Renal cortical epithelial cell (primary cell): ENCODE data around the gene RBM17. TPM values are rescaled to one million over a fixed set of nuclear protein-coding genes. Genes with fewer than 3 reads are reported as not detected.
"Not testable (repeated sequence)": the region's sequence is repeated elsewhere in the genome, so short reads cannot be mapped to it uniquely, and the experiment has no call there.

ENCODE experiments used
- DNase-seq: peaks from one replicate; pipeline ENCODE4 v3.0.0-alpha.2; 2011; ENCODE audit warnings: low read depth
- total RNA-seq: library from RNA; depleted of rRNA; stranded (reverse); fragments of >200 nt; gene quantifications from 2 replicates; pipeline ENCODE4 v1.2.3, GENCODE V29; 2014

Gene RBM17
- total RNA-seq, 1 donor from 2014 or later = 60.3 TPM

GRCh38 chr10:6110136-6110535, 21.3 kb downstream of the RBM17 start:
- no peak for DNase-seq

DNA sequence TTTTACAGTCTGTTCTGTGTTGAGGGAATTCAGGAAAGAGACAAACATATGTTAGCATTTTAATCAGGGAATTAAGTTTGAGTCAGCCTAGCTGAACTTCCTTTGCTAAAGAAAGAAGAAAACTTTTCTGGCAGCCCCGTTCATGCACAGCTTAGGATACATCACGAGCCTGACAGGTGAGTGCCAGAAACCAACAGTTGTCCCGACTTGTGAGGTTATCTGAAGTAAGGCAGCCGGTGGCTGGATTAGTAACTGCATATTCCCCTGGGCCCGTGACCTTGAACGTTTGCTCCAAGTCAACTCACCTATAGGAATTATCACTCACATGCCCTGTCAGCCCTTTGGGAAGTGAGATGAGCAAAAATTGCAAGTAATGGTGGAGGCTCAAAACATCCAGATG, 24.1 kb downstream of the RBM17 start:
- no peak for DNase-seq

DNA sequence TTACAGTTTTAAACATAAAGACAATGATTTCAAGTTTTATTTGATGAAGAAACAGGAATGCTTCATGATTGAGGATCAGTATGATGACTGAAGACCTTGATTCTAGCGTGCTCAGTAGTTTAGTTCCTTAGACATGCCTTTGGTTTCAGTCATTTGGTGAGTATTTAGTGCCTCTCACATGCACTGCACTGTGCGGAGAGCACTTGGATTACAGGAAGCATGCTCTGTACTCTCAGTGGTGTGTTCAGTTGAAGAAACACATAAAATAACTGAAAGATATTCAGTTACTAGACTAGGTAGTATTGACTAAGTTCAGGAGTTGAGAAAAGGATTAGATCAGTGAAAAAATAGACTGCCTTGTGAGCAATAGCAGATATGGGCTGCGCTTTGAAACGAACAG, 25.5 kb downstream of the RBM17 start:
- DNase-seq = no peak

DNA sequence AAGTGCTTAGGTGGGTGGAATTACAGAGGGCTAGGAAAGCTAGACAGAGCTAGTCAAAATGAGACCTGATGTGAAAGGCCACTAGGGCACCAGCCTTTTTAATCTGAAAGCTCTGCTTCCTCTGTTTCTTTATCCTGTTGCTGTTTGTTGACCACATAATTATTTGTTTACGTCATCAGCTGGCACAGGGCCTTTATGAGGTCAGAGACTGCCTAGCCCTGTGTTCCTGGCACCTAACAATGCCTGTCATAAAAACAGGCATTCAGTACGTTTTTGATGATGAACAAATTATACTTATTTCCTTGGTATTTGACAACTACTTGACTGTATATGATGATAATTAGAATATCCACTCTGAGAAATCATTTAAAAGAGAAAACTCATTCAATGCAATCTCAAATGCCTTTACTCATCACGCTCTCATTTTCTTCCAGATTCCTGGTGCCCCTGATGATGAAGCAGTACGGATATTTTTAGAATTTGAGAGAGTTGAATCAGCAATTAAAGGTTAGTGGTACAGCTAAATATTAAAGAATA, 26.0 kb downstream of the RBM17 start:
- DNase-seq = peak; percentile 47

DNA sequence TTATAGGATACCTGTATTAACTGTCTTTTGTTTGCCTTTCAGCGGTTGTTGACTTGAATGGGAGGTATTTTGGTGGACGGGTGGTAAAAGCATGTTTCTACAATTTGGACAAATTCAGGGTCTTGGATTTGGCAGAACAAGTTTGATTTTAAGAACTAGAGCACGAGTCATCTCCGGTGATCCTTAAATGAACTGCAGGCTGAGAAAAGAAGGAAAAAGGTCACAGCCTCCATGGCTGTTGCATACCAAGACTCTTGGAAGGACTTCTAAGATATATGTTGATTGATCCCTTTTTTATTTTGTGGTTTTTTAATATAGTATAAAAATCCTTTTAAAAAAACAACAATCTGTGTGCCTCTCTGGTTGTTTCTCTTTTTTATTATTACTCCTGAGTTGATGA, 26.6 kb downstream of the RBM17 start:
- DNase-seq = peak; percentile 27

GRCh38 chr10:6115824-6116350, 27.1 kb downstream of the RBM17 start:
- no peak for DNase-seq

GRCh38 chr10:6116806-6117205, 28.0 kb downstream of the RBM17 start:
- no peak for DNase-seq

GRCh38 chr10:6117711-6118110, 28.9 kb downstream of the RBM17 start:
- DNase-seq = no peak

- DNase-seq = peak; percentile 66
Measured at GRCh38 chr10:6119423-6119822, 30.6 kb downstream of the RBM17 start.

- DNase-seq = no peak
Measured at GRCh38 chr10:6119962-6120361, 31.1 kb downstream of the RBM17 start.

GRCh38 chr10:6120691-6121090, 31.9 kb downstream of the RBM17 start:
- no peak for DNase-seq

DNA sequence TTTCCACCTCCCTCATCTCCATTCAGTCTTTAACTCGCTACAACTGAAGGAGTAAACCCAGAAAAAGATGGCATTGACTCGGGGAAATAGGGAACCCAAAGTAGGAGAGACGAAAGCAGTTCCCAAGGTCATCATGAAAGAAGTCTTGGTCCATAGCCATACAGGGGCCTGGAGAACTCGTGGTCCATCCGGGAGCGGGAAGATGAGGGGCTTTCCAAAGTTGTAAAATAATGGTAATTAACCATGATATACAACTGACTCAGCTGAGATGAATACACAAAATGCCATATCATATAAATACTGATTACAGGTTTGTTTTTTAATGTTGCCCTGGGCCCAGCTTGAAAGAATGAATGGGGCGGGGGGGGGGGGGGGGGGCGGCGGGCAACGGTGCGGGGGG, 32.3 kb downstream of the RBM17 start:
- no peak for DNase-seq

DNA sequence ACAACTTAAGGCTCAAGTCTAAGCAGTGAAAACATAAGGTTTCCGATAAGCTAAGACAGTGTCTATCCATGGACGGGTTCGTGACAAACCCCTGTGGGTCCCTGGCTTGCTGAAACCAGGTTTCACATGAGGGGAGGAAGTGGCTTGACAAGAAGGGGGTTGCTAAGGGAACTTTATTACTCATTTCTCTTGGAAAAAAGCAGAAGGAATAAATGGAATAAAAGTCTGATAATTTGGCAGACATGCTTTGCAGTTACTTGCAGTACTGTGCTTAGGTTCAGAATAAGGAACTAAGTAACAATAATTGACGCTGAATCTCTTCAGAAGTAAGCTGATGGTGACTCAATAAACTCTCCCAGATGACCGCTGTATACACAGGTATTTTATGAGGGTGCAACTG, 34.7 kb downstream of the RBM17 start:
- no peak for DNase-seq

DNA sequence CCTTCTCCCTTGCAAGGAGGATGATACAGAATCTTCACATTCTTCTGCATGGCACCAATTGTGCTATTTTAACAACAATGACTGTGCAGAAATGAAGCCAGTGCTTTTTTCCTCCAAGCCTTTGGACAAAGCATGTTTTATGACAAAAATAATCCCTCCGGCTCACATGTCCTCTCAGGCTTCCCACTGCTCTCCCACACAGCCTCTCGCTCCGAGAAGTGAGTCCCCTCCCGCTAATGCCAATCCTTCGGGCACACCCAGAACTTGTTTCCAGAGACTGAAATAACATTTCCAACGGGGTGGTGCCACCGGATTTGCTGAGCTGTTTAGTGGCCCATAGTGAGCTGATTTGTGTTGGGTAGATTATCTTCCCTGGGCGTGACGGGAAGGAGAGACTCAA, 35.8 kb downstream of the RBM17 start:
- DNase-seq = peak; percentile 22

DNA sequence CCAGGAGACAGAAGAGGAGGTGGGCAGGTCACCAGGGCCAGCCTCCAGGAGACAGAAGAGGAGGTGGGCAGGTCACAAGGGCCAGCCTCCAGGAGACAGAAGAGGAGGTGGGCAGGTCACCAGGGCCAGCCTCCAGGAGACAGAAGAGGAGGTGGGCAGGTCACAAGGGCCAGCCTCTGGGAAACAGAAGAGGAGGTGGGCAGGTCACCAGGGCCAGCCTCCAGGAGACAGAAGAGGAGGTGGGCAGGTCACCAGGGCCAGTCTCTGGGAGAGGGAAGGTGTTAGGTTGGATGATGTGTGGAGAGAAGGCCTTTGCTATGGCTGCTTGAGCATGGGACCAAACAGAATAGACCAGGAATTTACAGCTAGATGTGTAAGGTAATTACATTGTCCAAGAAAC, 38.6 kb downstream of the RBM17 start:
- DNase-seq = not testable (repeated sequence)

- DNase-seq = no peak
Measured at GRCh38 chr10:6128087-6128486, 39.3 kb downstream of the RBM17 start.

DNA sequence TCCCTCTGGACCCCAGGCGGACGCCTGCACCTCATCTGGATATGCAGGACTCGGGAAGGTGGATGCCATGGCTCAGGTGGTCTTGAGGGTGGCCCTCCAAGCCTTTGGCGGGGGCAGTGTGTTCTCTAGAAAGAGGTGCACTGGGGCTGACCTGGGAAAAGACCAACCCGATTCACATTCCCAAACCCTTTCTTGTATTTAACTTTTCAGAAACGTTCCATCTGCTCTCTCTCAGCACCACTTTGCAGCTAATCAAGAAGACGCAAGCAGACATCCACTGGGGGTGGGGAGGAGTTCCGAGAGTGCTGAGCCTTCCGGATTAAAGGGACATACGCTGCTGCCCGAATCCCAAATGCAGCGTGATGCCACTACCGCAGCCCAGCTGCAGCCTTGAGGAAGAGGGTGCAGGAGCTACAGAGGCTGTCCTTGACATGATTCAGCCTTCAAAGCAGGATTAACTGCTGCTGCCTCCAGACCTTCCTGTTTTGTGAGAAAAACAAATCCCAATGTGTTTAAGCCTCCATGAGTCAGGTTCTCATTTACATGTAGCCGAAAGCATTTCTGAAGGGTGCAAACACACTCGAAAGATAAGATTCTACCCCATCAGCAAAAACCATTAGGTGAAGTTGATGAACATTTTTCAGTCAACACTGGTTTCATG, 39.9 kb downstream of the RBM17 start:
- DNase-seq = no peak

DNA sequence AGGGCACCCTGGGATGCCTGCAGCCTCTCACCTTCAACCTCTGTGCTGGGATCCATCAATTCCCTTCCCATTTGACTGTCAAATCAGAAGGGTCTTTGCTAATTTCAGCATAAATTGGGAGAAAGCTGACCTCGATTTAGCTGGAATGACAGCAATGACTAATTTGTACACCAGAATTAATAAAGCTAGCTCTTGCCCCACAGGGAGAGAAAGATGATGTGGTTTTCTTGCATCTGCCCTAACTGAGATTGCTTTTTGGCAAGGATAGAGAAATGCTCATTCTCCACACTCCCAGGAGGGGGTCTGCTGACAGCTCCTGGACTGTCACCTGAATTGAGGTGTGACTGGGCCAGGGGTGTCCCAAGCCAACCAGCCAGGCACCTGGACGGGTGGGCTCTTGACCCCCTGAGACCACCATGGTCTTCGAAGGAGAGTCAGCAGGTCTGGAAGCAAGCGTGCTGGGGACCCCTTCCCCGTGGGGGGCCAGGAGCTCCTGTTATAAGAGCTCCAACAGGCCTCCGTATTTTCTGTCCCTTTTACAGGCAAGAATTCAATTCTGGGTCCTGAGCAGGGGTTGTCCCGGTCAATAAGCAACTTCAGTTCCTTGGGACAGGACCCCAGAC, 42.1 kb downstream of the RBM17 start:
- no peak for DNase-seq

GRCh38 chr10:6133331-6134098, 44.7 kb downstream of the RBM17 start:
- no peak for DNase-seq

DNA sequence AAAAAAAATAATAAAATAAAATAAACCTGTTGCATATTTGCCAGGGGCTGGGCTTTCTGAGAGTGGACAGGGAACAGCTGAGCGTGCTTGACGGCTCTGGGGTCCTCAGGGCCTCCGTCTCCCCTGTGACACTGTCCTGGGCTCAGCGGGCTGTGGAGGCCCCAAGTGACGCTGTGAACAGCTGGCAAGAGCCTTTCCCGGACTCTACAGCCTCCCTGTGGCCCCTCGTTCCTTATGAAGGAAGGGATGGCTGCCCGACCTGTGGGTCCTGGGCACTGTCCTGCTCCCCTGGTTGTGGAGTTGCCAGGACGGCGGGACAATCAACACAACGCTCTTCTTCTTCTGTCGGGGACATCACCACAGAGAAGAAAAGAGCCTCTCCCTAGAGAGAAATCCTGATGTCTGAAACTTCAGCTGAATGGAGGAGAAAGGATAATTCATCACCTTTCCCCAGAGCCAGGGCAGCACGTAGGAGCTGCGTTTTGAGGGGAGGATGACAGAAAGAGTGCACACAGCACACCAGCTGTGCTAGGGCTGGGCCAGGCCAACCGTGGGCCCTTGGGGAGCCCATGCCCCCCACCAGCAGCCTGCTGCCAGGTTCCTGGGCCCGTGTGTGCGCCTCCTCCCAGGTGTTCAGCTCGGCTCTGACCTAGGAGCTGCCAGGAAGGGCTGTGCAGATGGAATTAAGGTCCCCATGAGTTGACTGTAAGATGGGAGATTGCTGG, 45.4 kb downstream of the RBM17 start:
- no peak for DNase-seq

DNA sequence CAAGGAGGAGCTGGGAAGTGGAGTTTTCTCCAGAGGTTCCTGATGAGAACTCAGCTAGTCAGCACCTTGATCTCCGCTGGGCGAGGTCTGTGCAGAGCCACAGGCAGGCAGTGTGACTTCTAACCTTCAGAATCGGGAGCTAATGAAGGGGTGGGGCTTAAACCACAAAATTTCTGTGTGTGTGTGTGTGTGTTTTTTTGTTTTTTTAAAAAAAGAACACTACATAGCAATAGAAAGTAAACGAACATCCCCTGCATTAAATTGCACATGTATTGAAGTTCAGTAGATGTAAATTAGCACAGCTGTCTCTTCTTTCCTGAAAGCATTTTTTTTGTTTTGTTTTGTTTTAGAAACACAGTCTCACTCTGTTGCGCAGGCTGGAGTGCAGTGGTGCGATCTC, 46.2 kb downstream of the RBM17 start:
- no peak for DNase-seq

- DNase-seq = no peak
Measured at GRCh38 chr10:6135589-6136168, 46.8 kb downstream of the RBM17 start.
